Liver (tissue), 9 donors: ENCODE data around the gene ZSWIM1. TPM values are rescaled to one million over a fixed set of nuclear protein-coding genes. Genes with fewer than 3 reads are reported as not detected.

Experiments used
- DNase-seq: peaks from one replicate; pipeline ENCODE4 v3.0.0-alpha.2; 2017; ENCODE audit warnings: low spot score
- H3K27ac ChIP-seq, 2 donors: one replicate each; pipeline ENCODE4 v1.7.0; 2013; ENCODE audit warnings: inconsistent platforms in 2 of 2, low read length in 2 of 2, control low read depth in 1 of 2, low read depth in 1 of 2, mild to moderate bottlenecking in 1 of 2
- H3K27me3 ChIP-seq, 4 donors: one replicate each; pipeline versions ENCODE4 v1.6.1 to v1.7.0; 2013; ENCODE audit warnings: low read length in 3 of 4, inconsistent platforms in 1 of 4, mild to moderate bottlenecking in 1 of 4, moderate library complexity in 1 of 4; ENCODE audit not compliant: control insufficient read depth in 4 of 4, insufficient read depth in 4 of 4
- H3K36me3 ChIP-seq, 4 donors: one replicate each; pipeline versions ENCODE4 v1.6.1 to v1.7.0; 2013; ENCODE audit warnings: low read length in 3 of 4, mild to moderate bottlenecking in 3 of 4, low read depth in 1 of 4, moderate library complexity in 1 of 4; ENCODE audit not compliant: control insufficient read depth in 4 of 4, insufficient read depth in 3 of 4
- H3K4me1 ChIP-seq, 4 donors: one replicate each; pipeline versions ENCODE4 v1.6.1 to v1.7.0; 2013; ENCODE audit warnings: low read length in 3 of 4, mild to moderate bottlenecking in 3 of 4, moderate library complexity in 1 of 4; ENCODE audit not compliant: control insufficient read depth in 4 of 4, insufficient read depth in 4 of 4
- H3K4me3 ChIP-seq, 3 donors: one replicate each; pipeline versions ENCODE4 v1.6.1 to v1.7.0; 2013; ENCODE audit warnings: low read length in 3 of 3, control low read depth in 1 of 3, low read depth in 1 of 3, mild to moderate bottlenecking in 1 of 3
- H3K9ac ChIP-seq, 2 donors: one replicate each; pipeline ENCODE4 v1.7.0; 2013; ENCODE audit warnings: low read length in 2 of 2, mild to moderate bottlenecking in 2 of 2, moderate library complexity in 2 of 2, control low read depth in 1 of 2, low read depth in 1 of 2
- H3K9me3 ChIP-seq, 4 donors: one replicate each; pipeline versions ENCODE4 v1.6.1 to v1.7.0; 2013; ENCODE audit warnings: low read length in 3 of 4; ENCODE audit not compliant: control insufficient read depth in 4 of 4
- EGR1 ChIP-seq, 2 donors: IDR thresholded peaks; 2 replicates each; pipeline ENCODE4 v1.6.1; 2016 to 2018; ENCODE audit warnings: antibody characterized with exemption in 2 of 2, low read depth in 2 of 2
- FOXA1 ChIP-seq: IDR thresholded peaks from 2 replicates; pipeline ENCODE4 v1.6.1; 2016; ENCODE audit warnings: antibody characterized with exemption
- FOXA2 ChIP-seq: IDR thresholded peaks from 2 replicates; pipeline ENCODE4 v1.6.1; 2016; ENCODE audit warnings: antibody characterized with exemption
- HNF4A ChIP-seq, 2 donors: conservative IDR thresholded peaks; 2 replicates each; pipeline ENCODE4 v1.6.1; 2016; ENCODE audit warnings: antibody characterized with exemption in 2 of 2, mild to moderate bottlenecking in 2 of 2
- HNF4G ChIP-seq: IDR thresholded peaks from 2 replicates; pipeline ENCODE4 v1.6.1; 2016; ENCODE audit warnings: antibody characterized with exemption
- JUND ChIP-seq, 2 donors: IDR thresholded peaks; 2 replicates each; pipeline ENCODE4 v1.6.1; 2016; ENCODE audit warnings: antibody characterized with exemption in 2 of 2
- NR2F2 ChIP-seq: IDR thresholded peaks from 2 replicates; pipeline ENCODE4 v1.6.1; 2016; ENCODE audit warnings: antibody characterized with exemption
- RAD21 ChIP-seq, 2 donors: IDR thresholded peaks; 2 replicates each; pipeline ENCODE4 v1.6.1; 2016; ENCODE audit warnings: antibody characterized with exemption in 2 of 2, mild to moderate bottlenecking in 2 of 2
- RXRA ChIP-seq, 2 donors: IDR thresholded peaks; 2 replicates each; pipeline ENCODE4 v1.6.1; 2017 to 2018; ENCODE audit warnings: antibody characterized with exemption in 2 of 2, mild to moderate bottlenecking in 1 of 2
- SP1 ChIP-seq: IDR thresholded peaks from 2 replicates; pipeline ENCODE4 v1.6.1; 2018; ENCODE audit warnings: antibody characterized with exemption, mild to moderate bottlenecking
- YY1 ChIP-seq: IDR thresholded peaks from 2 replicates; pipeline ENCODE4 v1.6.1; 2016; ENCODE audit warnings: antibody characterized with exemption, mild to moderate bottlenecking
- WGBS: extraction: QIAGEN DNeasy Blood & Tissue Kit; methylation state at CpG from one replicate; pipeline ENCODE4 v1.1.7; 2013; 5-methylcytosine and 5-hydroxymethylcytosine counted together
- polyA plus RNA-seq, 2 donors: library from polyadenylated mRNA; stranded (reverse) in 1 of 2; unstranded in 1 of 2; fragments of 200-250 nt in 1 of 2; fragments of >200 nt in 1 of 2; fragmentation: Nextera tagmentation in 1 of 2; extraction: Ambion mirVana in 1 of 2; gene quantifications; one replicate each; pipeline versions ENCODE4 v1.2.1 to v1.2.3, GENCODE V29; 2013 to 2015
- total RNA-seq, 2 donors: library from RNA; depleted of rRNA; stranded (reverse); fragments of >200 nt; gene quantifications; one replicate each; pipeline ENCODE4 v1.2.3, GENCODE V29; 2014
- TF ChIP-seq, protein P1 (sequence below): IDR thresholded peaks from 2 replicates; pipeline ENCODE4 v1.6.1; 2016; ENCODE audit warnings: antibody characterized with exemption
- TF ChIP-seq, protein P2 (sequence below): IDR thresholded peaks from 2 replicates; pipeline ENCODE4 v1.6.1; 2016; ENCODE audit warnings: antibody characterized with exemption
- TF ChIP-seq, protein P3 (sequence below): fragments of 150-350 bp; IDR thresholded peaks from 2 replicates; pipeline ENCODE4 v1.5.1; 2017; ENCODE audit warnings: improper control_type of control experiment, low read depth, low read length; ENCODE audit not compliant: missing input control
- TF ChIP-seq, protein P4 (sequence below): IDR thresholded peaks from 2 replicates; pipeline ENCODE4 v1.6.1; 2016; ENCODE audit warnings: antibody characterized with exemption
- TF ChIP-seq, protein P5 (sequence below): IDR thresholded peaks from 2 replicates; pipeline ENCODE4 v1.6.1; 2016; ENCODE audit warnings: antibody characterized with exemption, mild to moderate bottlenecking
- donor health status: healthy.
- donor health status: healthy.
- donor health status: healthy.
- donor health status: healthy.
- donor health status: healthy.

ZSWIM1 gene
- total and polyA plus RNA-seq, 4 donors, result 2.1 to 5.0 (median 2.3) TPM

DNA sequence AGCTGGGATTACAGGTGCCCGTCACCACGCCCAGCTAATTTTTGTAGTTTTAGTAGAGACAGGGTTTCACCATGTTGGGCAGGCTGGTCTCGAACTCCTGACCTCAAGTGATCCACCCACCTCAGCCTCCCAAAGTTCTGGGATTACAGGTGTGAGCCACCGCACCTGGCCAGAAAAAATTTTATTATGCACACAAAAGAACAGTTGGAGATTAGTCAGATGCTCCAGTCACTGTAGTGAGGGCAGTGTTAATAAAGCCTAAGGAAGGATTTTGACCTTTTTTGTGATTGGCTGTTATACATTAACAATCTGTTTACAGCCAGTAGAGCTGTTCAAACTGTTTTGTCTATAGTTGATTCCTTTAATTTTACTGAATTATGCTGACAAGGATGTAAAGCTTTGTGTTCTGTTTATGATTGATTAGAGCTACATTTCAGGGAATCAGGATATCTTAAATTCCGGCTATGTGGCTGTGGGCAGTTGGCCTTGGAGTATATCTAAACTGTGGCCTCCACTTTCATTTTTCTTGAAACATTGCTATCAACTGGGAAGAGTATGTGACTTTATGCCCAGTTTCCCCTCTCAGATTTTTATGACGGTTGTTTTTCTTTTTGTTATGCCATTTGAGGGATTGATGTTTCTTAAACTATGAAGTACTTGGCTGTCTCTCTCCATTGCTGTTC lies 13.8 kb upstream of the ZSWIM1 start:
- Histone ChIP-seq H3K27me3 (no peaks in the 10 kb centered on the region), H3K4me3 (no peak overlapping the region), H3K27ac (no peak overlapping the region), H3K9me3 (no peaks in the 10 kb centered on the region), H3K4me1 (peaks cover 0 to 4% (median 0%) of the 10 kb centered on the region in 4 donors), H3K9ac (no peak overlapping the region), H3K36me3 (no peaks in the 10 kb centered on the region)
- TF ChIP-seq JUND (IDR thresholded peaks at IDR 0.05), result no peak
- no peak for TF ChIP-seq HNF4A (conservative IDR thresholded peaks at IDR 0.05)
- TF ChIP-seq SP1, result no peak
- TF ChIP-seq, protein P1, sequence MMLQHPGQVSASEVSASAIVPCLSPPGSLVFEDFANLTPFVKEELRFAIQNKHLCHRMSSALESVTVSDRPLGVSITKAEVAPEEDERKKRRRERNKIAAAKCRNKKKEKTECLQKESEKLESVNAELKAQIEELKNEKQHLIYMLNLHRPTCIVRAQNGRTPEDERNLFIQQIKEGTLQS, result no peak
- TF ChIP-seq, protein P2, sequence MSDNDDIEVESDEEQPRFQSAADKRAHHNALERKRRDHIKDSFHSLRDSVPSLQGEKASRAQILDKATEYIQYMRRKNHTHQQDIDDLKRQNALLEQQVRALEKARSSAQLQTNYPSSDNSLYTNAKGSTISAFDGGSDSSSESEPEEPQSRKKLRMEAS, result no peak
- no peak for TF ChIP-seq HNF4G
- no peak for TF ChIP-seq YY1
- no peak for TF ChIP-seq RAD21 (IDR thresholded peaks at IDR 0.05)
- no peak for TF ChIP-seq RXRA (IDR thresholded peaks at IDR 0.05)
- no peak for TF ChIP-seq NR2F2
- no peak for TF ChIP-seq FOXA2
- TF ChIP-seq, protein P3, sequence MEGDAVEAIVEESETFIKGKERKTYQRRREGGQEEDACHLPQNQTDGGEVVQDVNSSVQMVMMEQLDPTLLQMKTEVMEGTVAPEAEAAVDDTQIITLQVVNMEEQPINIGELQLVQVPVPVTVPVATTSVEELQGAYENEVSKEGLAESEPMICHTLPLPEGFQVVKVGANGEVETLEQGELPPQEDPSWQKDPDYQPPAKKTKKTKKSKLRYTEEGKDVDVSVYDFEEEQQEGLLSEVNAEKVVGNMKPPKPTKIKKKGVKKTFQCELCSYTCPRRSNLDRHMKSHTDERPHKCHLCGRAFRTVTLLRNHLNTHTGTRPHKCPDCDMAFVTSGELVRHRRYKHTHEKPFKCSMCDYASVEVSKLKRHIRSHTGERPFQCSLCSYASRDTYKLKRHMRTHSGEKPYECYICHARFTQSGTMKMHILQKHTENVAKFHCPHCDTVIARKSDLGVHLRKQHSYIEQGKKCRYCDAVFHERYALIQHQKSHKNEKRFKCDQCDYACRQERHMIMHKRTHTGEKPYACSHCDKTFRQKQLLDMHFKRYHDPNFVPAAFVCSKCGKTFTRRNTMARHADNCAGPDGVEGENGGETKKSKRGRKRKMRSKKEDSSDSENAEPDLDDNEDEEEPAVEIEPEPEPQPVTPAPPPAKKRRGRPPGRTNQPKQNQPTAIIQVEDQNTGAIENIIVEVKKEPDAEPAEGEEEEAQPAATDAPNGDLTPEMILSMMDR, result no peak
- TF ChIP-seq, protein P4, sequence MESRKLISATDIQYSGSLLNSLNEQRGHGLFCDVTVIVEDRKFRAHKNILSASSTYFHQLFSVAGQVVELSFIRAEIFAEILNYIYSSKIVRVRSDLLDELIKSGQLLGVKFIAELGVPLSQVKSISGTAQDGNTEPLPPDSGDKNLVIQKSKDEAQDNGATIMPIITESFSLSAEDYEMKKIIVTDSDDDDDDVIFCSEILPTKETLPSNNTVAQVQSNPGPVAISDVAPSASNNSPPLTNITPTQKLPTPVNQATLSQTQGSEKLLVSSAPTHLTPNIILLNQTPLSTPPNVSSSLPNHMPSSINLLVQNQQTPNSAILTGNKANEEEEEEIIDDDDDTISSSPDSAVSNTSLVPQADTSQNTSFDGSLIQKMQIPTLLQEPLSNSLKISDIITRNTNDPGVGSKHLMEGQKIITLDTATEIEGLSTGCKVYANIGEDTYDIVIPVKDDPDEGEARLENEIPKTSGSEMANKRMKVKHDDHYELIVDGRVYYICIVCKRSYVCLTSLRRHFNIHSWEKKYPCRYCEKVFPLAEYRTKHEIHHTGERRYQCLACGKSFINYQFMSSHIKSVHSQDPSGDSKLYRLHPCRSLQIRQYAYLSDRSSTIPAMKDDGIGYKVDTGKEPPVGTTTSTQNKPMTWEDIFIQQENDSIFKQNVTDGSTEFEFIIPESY, result no peak
- DNase-seq, result no peak
- WGBS, result 77% methylated on average over 6 of the region's 6 CpGs

DNA sequence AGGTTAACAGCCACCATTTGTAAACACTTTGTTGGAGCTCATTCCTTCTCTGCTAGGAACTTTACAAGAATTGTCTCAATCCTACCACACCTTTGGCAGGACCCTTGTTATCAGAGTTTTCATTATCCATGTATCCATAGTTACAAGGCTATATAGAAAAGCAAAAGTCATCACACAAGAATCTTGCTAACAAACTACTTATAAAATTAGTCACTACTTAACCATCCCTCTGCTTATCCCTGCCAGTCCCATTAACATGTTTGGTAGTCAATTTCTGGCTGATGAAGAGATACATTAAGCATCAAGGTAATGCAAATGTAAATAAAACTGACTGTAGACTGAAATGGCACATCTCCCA lies 13.2 kb upstream of the ZSWIM1 start:
- Histone ChIP-seq H3K9me3 (no peaks in the 10 kb centered on the region), H3K27ac (no peak overlapping the region), H3K9ac (no peak overlapping the region), H3K36me3 (no peaks in the 10 kb centered on the region), H3K4me3 (no peak overlapping the region), H3K27me3 (no peaks in the 10 kb centered on the region), H3K4me1 (peaks cover 0 to 4% (median 0%) of the 10 kb centered on the region in 4 donors)
- DNase-seq, result no peak
- TF ChIP-seq FOXA2, result no peak
- TF ChIP-seq, protein P5, sequence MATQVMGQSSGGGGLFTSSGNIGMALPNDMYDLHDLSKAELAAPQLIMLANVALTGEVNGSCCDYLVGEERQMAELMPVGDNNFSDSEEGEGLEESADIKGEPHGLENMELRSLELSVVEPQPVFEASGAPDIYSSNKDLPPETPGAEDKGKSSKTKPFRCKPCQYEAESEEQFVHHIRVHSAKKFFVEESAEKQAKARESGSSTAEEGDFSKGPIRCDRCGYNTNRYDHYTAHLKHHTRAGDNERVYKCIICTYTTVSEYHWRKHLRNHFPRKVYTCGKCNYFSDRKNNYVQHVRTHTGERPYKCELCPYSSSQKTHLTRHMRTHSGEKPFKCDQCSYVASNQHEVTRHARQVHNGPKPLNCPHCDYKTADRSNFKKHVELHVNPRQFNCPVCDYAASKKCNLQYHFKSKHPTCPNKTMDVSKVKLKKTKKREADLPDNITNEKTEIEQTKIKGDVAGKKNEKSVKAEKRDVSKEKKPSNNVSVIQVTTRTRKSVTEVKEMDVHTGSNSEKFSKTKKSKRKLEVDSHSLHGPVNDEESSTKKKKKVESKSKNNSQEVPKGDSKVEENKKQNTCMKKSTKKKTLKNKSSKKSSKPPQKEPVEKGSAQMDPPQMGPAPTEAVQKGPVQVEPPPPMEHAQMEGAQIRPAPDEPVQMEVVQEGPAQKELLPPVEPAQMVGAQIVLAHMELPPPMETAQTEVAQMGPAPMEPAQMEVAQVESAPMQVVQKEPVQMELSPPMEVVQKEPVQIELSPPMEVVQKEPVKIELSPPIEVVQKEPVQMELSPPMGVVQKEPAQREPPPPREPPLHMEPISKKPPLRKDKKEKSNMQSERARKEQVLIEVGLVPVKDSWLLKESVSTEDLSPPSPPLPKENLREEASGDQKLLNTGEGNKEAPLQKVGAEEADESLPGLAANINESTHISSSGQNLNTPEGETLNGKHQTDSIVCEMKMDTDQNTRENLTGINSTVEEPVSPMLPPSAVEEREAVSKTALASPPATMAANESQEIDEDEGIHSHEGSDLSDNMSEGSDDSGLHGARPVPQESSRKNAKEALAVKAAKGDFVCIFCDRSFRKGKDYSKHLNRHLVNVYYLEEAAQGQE, result no peak
- no peak for TF ChIP-seq HNF4A (conservative IDR thresholded peaks at IDR 0.05)
- TF ChIP-seq NR2F2, result no peak
- TF ChIP-seq, protein P2, result no peak
- TF ChIP-seq FOXA1, result no peak
- TF ChIP-seq RXRA (IDR thresholded peaks at IDR 0.05), result no peak
- TF ChIP-seq EGR1 (IDR thresholded peaks at IDR 0.05; ENCODE audit: low read depth in 2 of 2), result no peak
- TF ChIP-seq JUND (IDR thresholded peaks at IDR 0.05), result no peak
- TF ChIP-seq YY1, result no peak
- TF ChIP-seq, protein P1, result no peak
- no peak for TF ChIP-seq RAD21 (IDR thresholded peaks at IDR 0.05)
- TF ChIP-seq, protein P4, result no peak
- no peak for TF ChIP-seq HNF4G
- TF ChIP-seq, protein P3, result no peak
